ENCODE measurements around the gene RAB30.

RAB30 gene

DNA sequence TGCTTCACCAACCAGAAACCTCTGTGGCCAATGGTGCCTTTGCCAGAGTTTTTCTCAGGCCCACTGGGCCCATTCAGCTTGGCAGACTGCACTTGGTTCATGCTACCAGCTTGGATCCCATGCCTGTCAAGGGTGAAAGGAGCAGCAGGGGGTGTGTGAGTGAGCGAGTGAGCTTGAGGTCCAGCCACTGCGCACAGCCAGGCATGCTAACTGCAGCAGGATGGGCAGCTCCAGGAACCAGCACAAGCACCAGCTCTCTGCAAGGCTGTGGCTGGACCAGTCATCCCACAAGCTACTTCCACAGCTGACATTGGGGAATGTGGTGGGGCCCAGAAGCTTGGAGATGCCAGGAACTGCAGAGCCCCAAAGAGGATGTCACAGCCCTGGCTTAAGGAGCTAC, 129.3 kb downstream of the RAB30 start:
- H3K9ac ChIP-seq (ENCODE audit: low read depth, low read length, poor library complexity): no peak overlapping the region
- H2BK120ac ChIP-seq (ENCODE audit: low read depth, low read length): no peak overlapping the region
- no peak overlapping the region for H3K4me2 ChIP-seq (ENCODE audit: insufficient read depth, low read length, poor library complexity, severe bottlenecking)
- H3K4ac ChIP-seq (ENCODE audit: low read length): no peak overlapping the region
- no peak overlapping the region for H3K23ac ChIP-seq (ENCODE audit: low read depth, low read length, poor library complexity)
- no peak overlapping the region for H2BK15ac ChIP-seq (ENCODE audit: low read length)
- H3K27me3 ChIP-seq (ENCODE audit: control insufficient read depth in 3 of 3, insufficient read depth in 3 of 3, low read depth in 1 of 3, low read length in 3 of 3): peaks cover 0 to 3% (median 0%) of the 10 kb centered on the region in 3 experiments
- no peak for DNase-seq (ENCODE audit: low spot score)
- H4K91ac ChIP-seq (ENCODE audit: low read depth, low read length, poor library complexity): no peak overlapping the region
- peaks cover 0 to 2% of the 10 kb centered on the region in 2 donors for H3K9me3 ChIP-seq (replicated peaks in 1 of 2; ENCODE audit: control insufficient read depth in 2 of 2, insufficient read depth in 1 of 2, low read depth in 1 of 2, low read length in 2 of 2)
- H2AFZ ChIP-seq (ENCODE audit: low read length): no peak overlapping the region
- no CpG with 5 or more reads among the region's 2 CpGs for WGBS, 2 donors (ENCODE audit: extremely low coverage in 2 of 2, insufficient read length in 2 of 2, insufficient replicate concordance in 1 of 2)
- H3K27ac ChIP-seq (replicated peaks; ENCODE audit: low read length): no peak overlapping the region
- no peaks in the 10 kb centered on the region for H3K4me1 ChIP-seq (ENCODE audit: control insufficient read depth in 2 of 2, insufficient read depth in 1 of 2, low read depth in 1 of 2, low read length in 2 of 2)
- H2AK5ac ChIP-seq (ENCODE audit: low read depth, low read length): no peak overlapping the region
- no peak overlapping the region for H3K14ac ChIP-seq (ENCODE audit: low read length)
- no peak overlapping the region for H2BK5ac ChIP-seq (ENCODE audit: low read length)
- H2BK12ac ChIP-seq (ENCODE audit: low read length): no peak overlapping the region
- H3K4me3 ChIP-seq (ENCODE audit: low read length in 2 of 2): no peak overlapping the region
- H3K18ac ChIP-seq (ENCODE audit: low read length): no peak overlapping the region
- H3K79me1 ChIP-seq (ENCODE audit: low read depth, low read length): no peaks in the 10 kb centered on the region
- no peaks in the 10 kb centered on the region for H3K36me3 ChIP-seq (replicated peaks in 1 of 2; ENCODE audit: control insufficient read depth in 2 of 2, insufficient read depth in 2 of 2, low read length in 2 of 2)
- no peak overlapping the region for H4K8ac ChIP-seq (ENCODE audit: low read depth, low read length)

DNA sequence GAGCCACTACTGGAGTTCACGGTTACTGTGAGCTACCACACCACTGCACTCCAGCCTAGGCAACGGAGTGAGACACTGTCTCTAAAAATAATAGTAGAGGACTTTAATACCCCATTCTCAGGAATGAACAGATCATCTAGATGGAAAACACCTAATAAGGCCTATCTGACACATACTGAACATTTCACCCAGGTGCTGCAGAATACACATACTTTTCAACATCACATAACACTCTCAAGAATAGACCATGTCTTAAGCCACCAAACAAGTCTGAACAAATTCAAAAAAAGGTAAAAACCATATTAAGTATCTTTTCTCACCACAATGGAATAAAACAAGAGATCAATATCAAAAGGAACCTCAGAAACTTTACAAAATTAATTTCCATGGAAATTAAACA, 132.2 kb downstream of the RAB30 start:
- Histone ChIP-seq H2BK120ac (ENCODE audit: low read depth, low read length) (no peak overlapping the region), H2BK15ac (ENCODE audit: low read length) (no peak overlapping the region), H2BK12ac (ENCODE audit: low read length) (no peak overlapping the region), H3K4me3 (ENCODE audit: low read length in 2 of 2) (no peak overlapping the region), H3K23ac (ENCODE audit: low read depth, low read length, poor library complexity) (no peak overlapping the region), H3K14ac (ENCODE audit: low read length) (no peak overlapping the region), H4K91ac (ENCODE audit: low read depth, low read length, poor library complexity) (no peak overlapping the region), H3K79me1 (ENCODE audit: low read depth, low read length) (no peaks in the 10 kb centered on the region), H3K27ac (replicated peaks; ENCODE audit: low read length) (no peak overlapping the region), H3K9ac (ENCODE audit: low read depth, low read length, poor library complexity) (no peak overlapping the region), H3K18ac (ENCODE audit: low read length) (no peak overlapping the region), H3K4me2 (ENCODE audit: insufficient read depth, low read length, poor library complexity, severe bottlenecking) (no peak overlapping the region), H3K9me3 (replicated peaks in 1 of 2; ENCODE audit: control insufficient read depth in 2 of 2, insufficient read depth in 1 of 2, low read depth in 1 of 2, low read length in 2 of 2) (peaks cover 0 to 2% of the 10 kb centered on the region in 2 donors), H2AK5ac (ENCODE audit: low read depth, low read length) (no peak overlapping the region), H3K27me3 (ENCODE audit: control insufficient read depth in 3 of 3, insufficient read depth in 3 of 3, low read depth in 1 of 3, low read length in 3 of 3) (no peaks in the 10 kb centered on the region), H2AFZ (ENCODE audit: low read length) (no peak overlapping the region), H3K4me1 (ENCODE audit: control insufficient read depth in 2 of 2, insufficient read depth in 1 of 2, low read depth in 1 of 2, low read length in 2 of 2) (no peaks in the 10 kb centered on the region), H3K36me3 (replicated peaks in 1 of 2; ENCODE audit: control insufficient read depth in 2 of 2, insufficient read depth in 2 of 2, low read length in 2 of 2) (peaks cover 2 to 7% of the 10 kb centered on the region in 2 donors), H3K4ac (ENCODE audit: low read length) (no peak overlapping the region), H2BK5ac (ENCODE audit: low read length) (no peak overlapping the region), H4K8ac (ENCODE audit: low read depth, low read length) (no peak overlapping the region)
- WGBS, 2 donors (ENCODE audit: extremely low coverage in 2 of 2, insufficient read length in 2 of 2, insufficient replicate concordance in 1 of 2): no CpG with 5 or more reads among the region's 2 CpGs
- DNase-seq (ENCODE audit: low spot score): no peak

DNA sequence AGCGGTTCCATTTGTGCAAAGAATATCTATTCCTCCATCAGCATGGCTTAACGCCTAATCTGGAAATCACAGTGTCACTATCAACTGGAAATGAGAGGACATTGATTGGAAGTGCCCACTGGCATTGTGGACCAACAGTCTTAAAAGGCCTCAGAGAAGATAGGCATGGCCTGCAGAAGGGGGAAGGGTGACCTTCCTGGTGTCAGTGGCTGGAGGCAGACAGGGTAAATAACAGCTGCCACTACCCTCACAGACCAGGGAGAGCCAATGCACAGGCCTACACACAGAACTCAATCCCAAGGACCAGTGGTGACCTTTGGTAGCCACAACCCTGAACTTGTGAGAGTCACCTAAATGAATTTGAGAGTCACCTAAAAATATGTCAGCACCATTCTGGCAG, 134.1 kb downstream of the RAB30 start:
- no CpG with 5 or more reads among the region's 2 CpGs for WGBS, 2 donors (ENCODE audit: extremely low coverage in 2 of 2, insufficient read length in 2 of 2, insufficient replicate concordance in 1 of 2)
- Histone ChIP-seq H3K27ac (replicated peaks; ENCODE audit: low read length) (no peak overlapping the region), H2AFZ (ENCODE audit: low read length) (no peak overlapping the region), H2BK5ac (ENCODE audit: low read length) (no peak overlapping the region), H2BK120ac (ENCODE audit: low read depth, low read length) (no peak overlapping the region), H3K4me3 (ENCODE audit: low read length in 2 of 2) (no peak overlapping the region), H3K9ac (ENCODE audit: low read depth, low read length, poor library complexity) (no peak overlapping the region), H4K91ac (ENCODE audit: low read depth, low read length, poor library complexity) (no peak overlapping the region), H3K23ac (ENCODE audit: low read depth, low read length, poor library complexity) (no peak overlapping the region), H3K4me2 (ENCODE audit: insufficient read depth, low read length, poor library complexity, severe bottlenecking) (no peak overlapping the region), H3K18ac (ENCODE audit: low read length) (no peak overlapping the region), H3K9me3 (replicated peaks in 1 of 2; ENCODE audit: control insufficient read depth in 2 of 2, insufficient read depth in 1 of 2, low read depth in 1 of 2, low read length in 2 of 2) (peaks cover 0 to 2% of the 10 kb centered on the region in 2 donors), H3K4me1 (ENCODE audit: control insufficient read depth in 2 of 2, insufficient read depth in 1 of 2, low read depth in 1 of 2, low read length in 2 of 2) (no peaks in the 10 kb centered on the region), H3K27me3 (ENCODE audit: control insufficient read depth in 3 of 3, insufficient read depth in 3 of 3, low read depth in 1 of 3, low read length in 3 of 3) (no peaks in the 10 kb centered on the region), H2AK5ac (ENCODE audit: low read depth, low read length) (no peak overlapping the region), H3K4ac (ENCODE audit: low read length) (no peak overlapping the region), H2BK12ac (ENCODE audit: low read length) (no peak overlapping the region), H3K36me3 (replicated peaks in 1 of 2; ENCODE audit: control insufficient read depth in 2 of 2, insufficient read depth in 2 of 2, low read length in 2 of 2) (peaks cover 3 to 25% of the 10 kb centered on the region in 2 donors), H2BK15ac (ENCODE audit: low read length) (no peak overlapping the region), H4K8ac (ENCODE audit: low read depth, low read length) (no peak overlapping the region), H3K14ac (ENCODE audit: low read length) (no peak overlapping the region), H3K79me1 (ENCODE audit: low read depth, low read length) (no peaks in the 10 kb centered on the region)
- DNase-seq (ENCODE audit: low spot score): no peak

DNA sequence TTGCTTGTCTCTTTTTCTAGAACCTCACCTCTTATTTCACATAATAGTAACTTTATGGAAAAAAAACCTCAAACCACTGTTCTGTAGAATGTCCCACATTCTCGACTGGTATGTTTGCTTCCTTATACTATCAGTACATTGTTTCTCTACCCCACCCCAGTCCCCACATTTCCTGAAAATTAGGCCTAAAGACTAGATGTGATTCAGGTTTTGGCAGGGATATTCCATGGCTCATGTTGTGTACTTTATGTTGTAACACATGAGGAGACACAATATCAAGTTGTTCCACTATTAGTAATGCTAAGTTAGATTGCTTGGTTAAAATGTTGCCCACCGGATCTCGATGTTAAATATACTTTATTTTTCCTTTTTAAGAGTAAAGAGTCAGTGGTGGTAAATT, 135.4 kb downstream of the RAB30 start:
- Histone ChIP-seq H2BK5ac (ENCODE audit: low read length) (no peak overlapping the region), H2AFZ (ENCODE audit: low read length) (no peak overlapping the region), H3K23ac (ENCODE audit: low read depth, low read length, poor library complexity) (no peak overlapping the region), H3K14ac (ENCODE audit: low read length) (no peak overlapping the region), H3K27me3 (ENCODE audit: control insufficient read depth in 3 of 3, insufficient read depth in 3 of 3, low read depth in 1 of 3, low read length in 3 of 3) (no peaks in the 10 kb centered on the region), H3K79me1 (ENCODE audit: low read depth, low read length) (no peaks in the 10 kb centered on the region), H2BK12ac (ENCODE audit: low read length) (no peak overlapping the region), H2BK15ac (ENCODE audit: low read length) (no peak overlapping the region), H3K36me3 (replicated peaks in 1 of 2; ENCODE audit: control insufficient read depth in 2 of 2, insufficient read depth in 2 of 2, low read length in 2 of 2) (peaks cover 10 to 38% of the 10 kb centered on the region in 2 donors), H3K18ac (ENCODE audit: low read length) (no peak overlapping the region), H3K4me1 (ENCODE audit: control insufficient read depth in 2 of 2, insufficient read depth in 1 of 2, low read depth in 1 of 2, low read length in 2 of 2) (no peaks in the 10 kb centered on the region), H3K27ac (replicated peaks; ENCODE audit: low read length) (no peak overlapping the region), H3K4ac (ENCODE audit: low read length) (no peak overlapping the region), H4K91ac (ENCODE audit: low read depth, low read length, poor library complexity) (no peak overlapping the region), H3K4me3 (ENCODE audit: low read length in 2 of 2) (no peak overlapping the region), H2AK5ac (ENCODE audit: low read depth, low read length) (no peak overlapping the region), H3K4me2 (ENCODE audit: insufficient read depth, low read length, poor library complexity, severe bottlenecking) (no peak overlapping the region), H3K9ac (ENCODE audit: low read depth, low read length, poor library complexity) (no peak overlapping the region), H3K9me3 (replicated peaks in 1 of 2; ENCODE audit: control insufficient read depth in 2 of 2, insufficient read depth in 1 of 2, low read depth in 1 of 2, low read length in 2 of 2) (no peaks in the 10 kb centered on the region), H2BK120ac (ENCODE audit: low read depth, low read length) (no peak overlapping the region), H4K8ac (ENCODE audit: low read depth, low read length) (no peak overlapping the region)
- no CpG with 5 or more reads among the region's 3 CpGs for WGBS, 2 donors (ENCODE audit: extremely low coverage in 2 of 2, insufficient read length in 2 of 2, insufficient replicate concordance in 1 of 2)
- no peak for DNase-seq (ENCODE audit: low spot score)
